GF-D8 (cell line): ENCODE data around the gene ZAP70.

ENCODE experiments used
- DNase-seq: peaks from one replicate; lab custom pipeline; 2025; lab: John Stamatoyannopoulos, UW

ZAP70 gene

DNA sequence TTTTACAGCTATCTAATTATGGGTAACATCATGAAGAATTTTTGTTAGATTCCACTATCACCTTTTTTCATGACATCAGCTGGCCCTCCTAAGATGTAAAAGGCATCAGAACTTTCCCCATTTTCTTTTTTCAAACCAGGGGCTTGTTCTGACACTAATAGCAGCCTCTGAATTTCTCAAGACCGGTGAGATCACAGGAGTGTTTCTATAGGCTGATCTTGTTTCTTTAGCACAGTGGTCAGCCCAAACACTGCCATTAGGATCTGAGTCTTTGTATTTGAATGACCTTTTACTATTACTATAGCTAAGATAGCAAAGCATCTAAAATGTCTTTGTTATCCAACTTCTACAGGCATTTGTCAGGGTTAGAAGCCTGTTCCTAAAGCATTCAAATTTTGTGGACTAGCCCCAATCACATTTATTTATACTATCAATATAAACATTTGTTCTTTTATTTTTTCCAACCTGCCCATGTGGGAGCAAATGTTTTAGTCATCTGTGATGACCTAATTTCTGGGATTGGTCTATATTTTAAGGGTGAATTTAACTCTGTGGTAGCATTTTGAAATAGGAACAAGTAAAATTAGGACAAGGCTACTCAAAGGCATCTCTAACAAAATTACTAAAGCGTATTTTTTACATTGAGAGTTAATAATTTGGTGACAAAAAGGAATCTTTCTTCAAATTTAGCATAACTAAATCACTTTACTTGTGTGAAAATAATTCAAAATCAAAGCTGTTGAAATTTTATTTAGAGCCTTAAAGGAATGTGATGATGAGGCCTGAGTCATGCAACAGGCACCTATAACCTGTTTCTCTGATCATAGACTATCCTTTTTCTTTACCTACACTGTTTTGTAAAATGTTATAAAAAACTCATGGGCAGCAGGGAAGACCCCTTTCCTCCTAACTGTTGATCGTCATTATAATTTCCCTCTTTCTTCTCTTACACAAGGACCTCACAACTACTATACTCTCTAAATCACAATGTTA lies 39.3 kb downstream of the ZAP70 start:
- no peak for DNase-seq

DNA sequence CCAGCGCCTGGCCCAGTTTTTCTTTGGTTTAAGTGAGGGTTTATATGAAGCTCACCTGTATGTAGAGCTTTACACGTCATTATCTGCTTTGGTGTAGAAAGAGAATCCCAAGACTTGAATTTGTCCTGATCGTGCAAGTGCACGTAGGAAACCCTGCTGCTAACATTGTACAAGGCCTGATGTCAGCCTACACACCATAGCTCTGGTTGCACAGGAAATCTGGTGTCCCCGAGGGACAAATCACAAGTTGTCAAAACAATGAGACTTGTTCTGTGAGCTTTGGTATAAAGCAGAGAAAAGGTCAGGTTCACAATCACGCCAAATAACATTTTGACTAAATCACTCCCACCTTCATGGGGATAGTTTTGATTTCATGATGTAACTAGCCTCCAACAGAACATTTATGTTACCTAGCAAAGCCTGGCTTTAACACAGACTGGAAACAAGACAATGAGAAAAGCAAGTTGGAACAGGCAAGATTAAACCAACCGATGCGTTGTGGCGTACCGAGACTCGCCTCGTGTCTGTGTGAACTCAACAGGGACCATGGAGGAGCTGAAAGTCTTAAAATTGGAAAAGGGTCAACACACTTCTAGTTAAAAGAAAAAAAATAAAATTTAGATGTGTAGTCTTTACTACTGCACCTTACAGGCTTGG lies 41.4 kb downstream of the ZAP70 start:
- DNase-seq = no peak

DNA sequence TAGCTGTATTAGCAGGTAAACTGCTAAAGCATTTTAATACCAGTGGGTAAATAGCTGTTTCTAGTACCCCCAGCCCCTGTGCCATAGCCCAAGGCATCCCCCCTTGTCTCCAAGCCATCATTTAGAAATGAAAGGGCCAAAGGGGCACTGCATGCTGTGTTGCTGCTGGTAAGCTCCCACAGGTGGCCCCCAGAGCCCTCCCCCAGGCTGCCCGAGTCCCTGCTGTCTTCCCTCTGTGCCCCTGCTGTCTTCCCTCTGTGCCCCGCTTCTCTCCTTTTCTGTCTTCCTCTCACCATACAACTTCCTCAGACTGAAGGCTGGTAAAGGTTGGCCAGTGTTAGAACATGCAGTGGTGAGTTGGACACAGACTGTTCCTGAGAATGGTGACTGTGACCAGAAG lies 42.1 kb downstream of the ZAP70 start:
- no peak for DNase-seq

DNA sequence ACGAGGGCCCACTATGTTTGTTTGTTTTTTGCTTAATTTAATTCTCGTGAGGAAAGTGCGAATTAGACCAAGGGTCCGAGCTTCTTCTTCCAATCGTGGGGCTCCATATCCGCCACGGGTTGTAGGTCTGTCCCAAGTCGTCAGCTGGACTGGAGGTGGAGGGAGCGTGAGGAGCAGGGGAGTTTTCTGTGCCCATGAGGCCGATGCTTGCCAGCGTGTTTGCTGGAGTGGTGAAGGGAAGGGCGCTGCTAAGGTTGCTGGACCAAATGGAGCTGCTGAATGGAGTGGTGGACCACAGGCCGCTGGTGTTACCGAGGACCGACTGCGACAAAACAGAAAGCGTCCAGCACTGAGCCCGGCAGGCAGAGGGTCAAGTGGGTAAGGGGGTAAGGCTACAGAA lies 43.7 kb downstream of the ZAP70 start:
- DNase-seq = no peak

DNA sequence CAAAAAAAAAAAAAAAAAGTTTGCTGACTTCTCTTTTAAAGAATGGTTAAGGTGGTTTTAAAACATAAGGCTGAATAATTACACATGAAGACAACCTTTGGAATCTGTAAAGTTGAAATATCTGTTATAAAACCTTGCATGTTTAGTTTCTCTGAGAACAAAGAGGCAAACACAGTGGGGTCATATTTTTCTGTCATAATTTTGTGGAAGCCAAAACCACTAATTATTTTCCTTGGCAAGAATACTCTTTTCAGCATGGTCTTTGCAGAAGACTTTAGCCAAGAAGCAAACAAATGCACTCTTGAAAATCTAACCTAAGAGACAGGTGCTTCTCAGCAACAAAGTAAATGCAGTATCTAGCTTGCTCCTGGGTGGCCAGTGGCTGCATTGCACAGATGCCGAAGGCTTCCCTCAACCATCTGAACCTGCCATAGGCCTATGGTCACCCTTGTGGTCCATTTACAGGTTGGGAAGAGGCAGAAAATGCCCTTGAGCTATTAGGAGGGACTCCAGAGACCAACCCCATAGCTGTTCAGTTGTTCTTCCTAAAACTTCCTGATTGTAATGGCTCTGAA lies 44.8 kb downstream of the ZAP70 start:
- no peak for DNase-seq

DNA sequence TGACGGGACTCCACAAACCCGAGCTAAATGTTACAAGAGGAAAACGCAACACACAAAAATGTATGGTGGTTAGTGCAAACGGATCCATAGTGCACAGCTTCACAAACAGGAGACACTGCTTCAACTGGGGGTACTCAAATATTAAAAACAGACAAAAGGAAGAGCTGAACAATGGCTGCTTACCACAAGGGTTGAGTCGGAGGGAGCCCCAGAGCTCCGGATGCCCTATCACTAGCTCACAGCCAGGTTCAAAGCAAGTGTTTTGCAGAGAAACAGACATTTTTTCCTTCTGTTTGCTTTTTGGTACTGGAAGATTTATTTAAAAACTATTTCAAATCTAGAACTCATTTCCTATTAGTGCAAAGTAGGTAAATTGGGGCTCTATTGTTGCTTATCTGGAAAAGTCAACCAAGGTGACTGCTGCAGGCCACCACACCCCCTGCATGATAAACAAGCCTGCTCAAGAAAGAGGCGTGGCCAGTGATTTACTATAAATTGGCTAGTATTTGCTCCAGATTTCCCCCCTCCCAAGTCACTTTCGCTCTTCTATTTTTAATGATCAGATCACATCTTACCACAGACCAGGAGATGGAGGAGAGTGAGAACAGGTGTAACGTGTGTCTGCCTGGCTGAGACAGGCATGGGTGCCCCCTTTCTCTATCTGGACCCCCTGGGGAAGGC lies 46.5 kb downstream of the ZAP70 start:
- DNase-seq = no peak

DNA sequence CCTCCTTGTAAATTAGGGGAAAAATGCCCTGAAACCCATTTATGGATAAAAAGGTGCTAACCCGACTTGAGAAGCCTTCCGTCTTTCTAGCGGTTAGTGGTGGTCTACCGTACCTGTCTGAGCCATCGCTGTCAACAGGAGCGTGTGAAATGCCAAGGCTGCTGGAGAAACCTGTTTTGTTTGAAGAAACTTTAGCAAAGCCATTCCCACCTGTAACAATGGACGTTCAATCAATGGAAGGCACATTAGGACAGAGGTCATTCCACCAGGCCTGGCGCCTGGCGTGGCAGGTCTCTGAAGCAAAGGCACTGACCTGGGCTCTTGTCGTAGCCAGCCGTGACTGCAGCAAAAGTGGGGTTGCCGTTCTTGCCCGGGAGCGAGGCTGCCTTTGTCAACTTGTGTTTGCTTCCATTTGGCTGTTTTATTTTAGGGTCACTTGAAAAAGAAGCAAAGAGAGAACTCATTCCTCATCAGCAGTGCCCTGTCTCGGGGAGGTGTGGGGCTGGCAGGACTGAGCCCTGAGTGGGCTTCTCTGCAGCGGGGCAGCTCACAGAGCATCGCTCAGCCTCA lies 47.2 kb downstream of the ZAP70 start:
- no peak for DNase-seq

DNA sequence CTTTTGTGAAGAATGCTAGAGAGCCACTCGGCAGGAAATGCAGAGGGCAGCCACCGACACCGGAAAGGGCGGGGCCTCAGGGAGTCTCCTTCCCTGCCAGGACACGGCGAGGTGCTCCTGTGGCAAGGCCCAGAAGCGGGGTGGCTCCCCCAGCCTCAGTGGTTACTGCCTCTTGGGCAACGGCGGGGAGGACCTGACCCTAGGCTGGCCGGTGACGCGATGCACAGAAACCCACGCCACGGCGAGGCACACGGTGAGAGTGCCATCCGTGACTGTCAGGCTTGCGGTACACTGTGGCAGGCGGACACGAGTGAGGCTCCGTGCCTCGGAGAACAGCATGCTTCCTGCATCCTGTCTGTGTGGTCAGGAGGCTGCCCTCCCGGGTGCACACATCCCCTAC lies 47.8 kb downstream of the ZAP70 start:
- DNase-seq = no peak

DNA sequence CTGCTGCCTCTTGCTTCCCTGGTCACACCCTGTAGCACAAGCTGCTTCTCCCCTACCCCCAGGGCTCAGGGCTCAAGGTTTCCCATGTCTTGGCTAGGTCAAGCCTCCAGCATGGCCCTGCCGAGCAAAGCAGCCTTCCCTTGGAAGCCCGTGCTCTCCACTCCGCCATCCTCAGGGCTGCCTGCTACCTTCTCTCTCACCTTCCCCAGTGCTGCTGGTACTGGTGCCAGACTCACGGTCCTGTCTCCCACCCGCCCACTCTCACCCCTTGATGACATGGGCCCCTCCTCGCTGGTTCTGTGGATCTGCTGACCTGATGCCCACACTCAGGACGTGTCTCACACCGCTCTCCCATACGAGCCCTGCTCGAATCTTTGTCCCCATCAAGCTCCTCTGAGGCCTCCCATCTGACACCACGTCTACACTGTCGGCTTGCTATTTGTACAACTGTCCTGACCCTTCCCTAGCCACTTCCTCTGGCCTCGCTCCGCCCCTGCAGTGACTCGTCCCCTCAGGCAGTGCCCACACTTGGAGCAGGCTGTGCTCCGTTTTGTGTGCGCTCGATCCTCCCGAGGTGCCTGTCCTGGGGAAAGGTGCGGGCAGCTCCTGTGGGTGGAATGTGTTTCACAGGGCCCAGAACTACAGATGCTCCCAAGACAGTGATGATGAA lies 49.9 kb downstream of the ZAP70 start:
- no peak for DNase-seq

DNA sequence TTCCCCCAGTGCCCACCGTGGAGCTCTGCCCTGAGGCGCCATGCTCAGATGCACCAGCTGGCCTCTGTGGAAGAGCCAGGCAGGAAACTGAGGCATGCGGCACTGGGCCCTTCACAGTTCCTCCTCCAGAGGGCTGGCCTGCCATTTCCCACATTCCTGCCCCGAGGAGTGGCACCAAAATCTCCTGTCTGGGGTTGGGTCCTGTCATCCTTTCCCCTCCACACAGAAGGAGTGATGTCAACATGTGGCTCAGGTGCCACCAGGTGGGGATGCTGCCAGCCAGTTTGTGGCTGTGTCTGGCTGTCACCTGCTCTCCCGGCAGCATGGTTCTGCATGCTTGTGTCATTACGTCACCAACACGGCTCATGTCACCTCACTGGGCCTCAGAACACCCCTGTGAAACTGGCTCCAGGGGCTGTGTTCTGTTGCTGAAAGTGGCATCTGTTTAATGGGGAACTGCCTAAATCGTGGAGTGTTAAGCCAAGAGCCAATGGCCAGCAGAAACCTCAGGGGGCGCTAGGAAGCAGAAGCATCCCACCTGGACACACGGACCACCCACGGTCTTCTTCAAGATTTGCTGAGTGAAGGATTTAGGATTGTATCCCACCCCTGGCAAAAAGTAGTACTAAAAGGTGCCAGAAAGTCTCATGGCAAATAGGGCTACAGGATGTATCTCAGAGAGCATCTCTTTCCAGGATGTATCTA lies 51.3 kb downstream of the ZAP70 start:
- DNase-seq = no peak

DNA sequence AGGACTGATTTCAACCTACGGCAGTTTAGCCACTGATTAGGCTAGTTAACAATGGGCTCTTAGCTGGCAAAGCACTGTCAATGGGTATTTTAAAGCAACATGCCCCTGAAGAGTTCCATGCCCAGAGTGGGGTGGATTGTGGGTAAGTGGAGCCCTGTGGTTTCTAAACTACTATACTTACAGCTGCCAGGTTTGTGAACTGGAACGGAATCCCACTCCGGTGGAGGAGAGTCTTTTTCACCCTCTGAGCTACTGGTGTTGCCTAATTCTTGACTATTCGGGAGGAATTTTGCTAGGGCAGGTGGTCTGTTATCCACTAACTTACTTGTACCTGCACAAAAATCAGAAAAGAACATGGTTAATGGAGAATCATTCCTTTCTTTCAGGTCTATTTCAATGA lies 52.6 kb downstream of the ZAP70 start:
- DNase-seq = no peak

DNA sequence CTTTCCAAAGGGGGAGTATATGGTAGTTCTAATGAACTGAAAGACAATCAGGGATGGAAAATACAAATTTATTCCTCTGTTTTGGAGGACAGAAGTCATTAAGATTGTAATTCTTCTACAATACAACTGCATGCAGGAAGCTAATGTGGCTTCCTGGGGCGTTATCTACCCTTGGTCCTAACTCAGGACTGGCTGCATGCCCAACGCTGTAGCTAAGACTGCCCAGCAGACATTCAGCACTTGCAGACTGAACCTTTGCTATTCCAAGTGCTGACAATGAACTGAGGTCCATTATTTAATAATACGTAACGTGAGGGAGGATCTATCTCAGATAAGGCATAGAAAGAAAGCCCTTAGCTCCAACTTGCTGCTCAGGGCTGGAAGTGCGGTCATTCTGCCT lies 53.2 kb downstream of the ZAP70 start:
- DNase-seq = no peak

DNA sequence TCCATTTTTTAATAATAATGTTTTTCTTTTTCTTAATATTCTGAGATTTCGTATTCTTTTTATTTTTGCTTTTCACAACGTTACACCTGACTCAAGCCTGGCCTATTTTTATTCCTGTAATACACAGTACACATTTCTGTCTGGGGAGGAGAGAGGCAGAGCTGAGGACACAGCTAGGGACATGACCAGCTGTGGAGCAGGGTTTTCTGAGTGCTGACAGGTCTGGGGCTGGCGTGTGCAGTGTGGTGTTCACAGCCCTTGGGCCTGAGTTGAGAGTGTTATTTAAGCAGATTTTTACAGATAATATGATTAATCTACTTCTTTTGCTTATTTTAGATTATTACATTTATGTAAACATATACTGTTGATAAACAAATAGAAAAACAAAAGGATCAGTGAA lies 55.9 kb downstream of the ZAP70 start:
- DNase-seq = no peak

DNA sequence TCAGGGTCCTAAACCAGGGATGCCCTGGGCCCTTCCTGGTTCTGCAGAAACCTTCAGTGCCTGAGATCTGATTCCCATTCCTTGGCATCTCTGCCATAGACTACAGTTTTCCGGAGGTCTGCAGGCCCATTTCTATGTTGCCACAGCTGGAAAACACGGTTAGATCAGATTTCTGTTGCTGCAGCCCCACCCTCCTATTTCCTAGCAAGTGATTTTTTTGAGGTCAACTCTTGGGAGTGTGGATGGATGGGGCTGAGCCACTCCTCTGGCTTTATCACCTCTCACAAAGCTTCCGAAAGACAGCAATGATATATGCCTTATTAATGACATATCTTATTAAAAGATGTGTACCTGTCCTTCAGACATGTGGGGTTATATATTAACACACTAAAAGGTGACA lies 56.3 kb downstream of the ZAP70 start:
- DNase-seq = no peak

DNA sequence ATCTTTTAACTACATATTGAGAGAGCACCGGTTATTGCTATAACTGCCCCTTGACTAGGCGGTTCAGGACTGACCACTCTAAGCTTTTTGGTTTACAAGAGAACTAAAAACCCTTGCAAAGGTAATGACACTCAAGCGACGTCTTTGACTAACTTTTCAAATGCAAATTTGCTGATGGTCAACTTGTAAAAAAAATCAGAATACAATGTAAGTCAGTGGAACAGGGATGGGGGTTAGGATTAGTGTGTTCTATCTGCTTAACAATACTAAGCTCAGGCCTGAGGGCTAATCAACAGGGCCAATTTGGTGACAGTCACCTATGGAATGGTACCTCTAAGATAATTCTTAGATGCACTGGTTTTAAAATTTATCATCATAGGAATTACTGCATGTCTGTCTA lies 57.1 kb downstream of the ZAP70 start:
- no peak for DNase-seq

DNA sequence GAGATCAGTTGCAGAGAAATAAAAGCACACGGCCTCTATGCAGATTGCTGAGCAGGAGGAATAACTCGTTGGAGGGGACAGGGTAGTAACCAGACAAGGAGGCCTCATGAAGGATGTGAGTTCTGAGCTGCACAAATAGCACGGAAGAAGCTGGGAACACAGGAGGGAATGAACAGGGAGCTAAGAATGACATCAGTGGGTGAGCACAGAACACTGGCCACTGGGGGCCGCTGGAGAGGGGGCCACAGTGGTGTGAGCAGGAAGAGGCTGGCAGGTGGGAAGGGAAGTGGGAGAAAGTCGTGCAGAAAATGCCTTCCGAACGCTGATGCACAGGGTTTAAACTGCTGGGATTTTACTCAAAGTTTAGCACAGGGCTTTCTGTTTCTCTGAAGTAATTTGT lies 61.0 kb downstream of the ZAP70 start:
- DNase-seq = no peak

DNA sequence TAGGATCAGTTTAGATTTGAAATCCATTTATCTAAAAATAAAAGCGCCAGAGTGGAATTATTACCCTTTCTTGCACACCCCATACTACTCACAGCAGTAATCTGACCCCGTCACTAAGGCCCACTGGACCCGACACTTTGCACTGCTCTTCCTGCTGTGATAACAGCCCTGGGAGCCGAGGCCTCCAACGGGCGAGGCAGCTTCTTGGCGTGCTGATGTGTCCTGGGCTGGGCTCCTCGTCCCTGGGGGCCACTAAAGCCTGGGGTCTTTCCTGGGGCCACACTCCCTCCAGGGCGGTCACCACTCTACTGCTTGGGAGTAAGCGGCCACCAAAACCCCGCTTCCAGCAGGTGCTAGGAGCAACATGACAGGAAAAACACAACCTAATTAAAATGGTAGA lies 61.7 kb downstream of the ZAP70 start:
- DNase-seq = no peak

DNA sequence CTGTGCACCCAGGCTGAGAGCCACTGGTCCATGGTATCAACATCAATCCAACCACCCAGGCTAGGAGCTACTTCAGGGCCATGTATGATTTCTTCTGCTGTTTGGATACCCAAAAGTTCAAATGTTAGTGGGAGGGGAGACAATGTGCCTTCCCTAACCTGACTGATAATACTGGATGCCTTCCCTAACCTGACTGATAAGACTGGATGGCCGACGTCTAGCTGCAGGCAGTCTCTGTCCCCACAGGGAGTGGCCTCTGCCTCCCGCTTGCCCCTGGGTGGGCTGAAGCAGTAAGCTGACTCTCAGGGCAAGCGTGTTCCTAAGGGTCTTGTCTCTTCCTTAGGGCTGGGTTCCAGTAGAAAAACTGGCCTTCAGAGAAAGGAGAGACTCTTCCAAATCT lies 65.8 kb downstream of the ZAP70 start:
- DNase-seq = no peak

DNA sequence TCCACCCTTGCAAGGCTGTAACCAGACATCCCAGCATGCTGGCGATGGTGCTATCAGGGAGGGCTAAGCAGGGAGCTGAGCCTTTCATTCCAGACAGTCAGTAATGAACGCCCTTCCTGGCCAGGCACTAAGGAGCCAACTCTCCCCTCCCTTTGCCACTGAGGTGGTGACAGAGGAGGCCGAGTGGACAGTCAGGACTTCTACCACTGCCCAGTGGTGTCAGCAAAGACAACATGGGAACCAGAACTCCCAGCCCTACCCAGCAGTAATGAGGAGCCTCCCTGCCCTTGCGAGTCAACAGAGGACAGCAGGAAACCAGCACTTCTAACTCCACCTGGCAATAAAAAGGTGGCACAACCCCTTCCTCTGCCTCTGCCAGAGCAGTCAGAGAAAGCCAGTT lies 68.6 kb downstream of the ZAP70 start:
- no peak for DNase-seq

DNA sequence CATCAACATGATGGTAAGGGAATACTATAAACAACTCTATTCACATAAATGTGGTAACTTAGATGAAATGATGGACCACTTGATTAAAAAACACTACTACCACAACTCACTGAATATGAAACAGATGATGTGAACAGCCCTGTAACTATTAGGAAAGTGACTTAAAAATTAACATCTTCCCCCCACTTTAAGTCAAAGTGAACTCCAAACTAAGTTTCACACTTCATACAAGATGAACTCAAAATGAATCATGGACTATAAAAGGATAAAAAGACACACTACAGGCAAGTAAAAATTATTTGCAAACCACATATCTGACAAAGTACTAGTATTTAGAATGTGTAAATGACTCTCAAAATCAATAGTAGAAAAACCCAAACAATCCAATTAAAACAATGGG lies 71.6 kb downstream of the ZAP70 start:
- DNase-seq = no peak

DNA sequence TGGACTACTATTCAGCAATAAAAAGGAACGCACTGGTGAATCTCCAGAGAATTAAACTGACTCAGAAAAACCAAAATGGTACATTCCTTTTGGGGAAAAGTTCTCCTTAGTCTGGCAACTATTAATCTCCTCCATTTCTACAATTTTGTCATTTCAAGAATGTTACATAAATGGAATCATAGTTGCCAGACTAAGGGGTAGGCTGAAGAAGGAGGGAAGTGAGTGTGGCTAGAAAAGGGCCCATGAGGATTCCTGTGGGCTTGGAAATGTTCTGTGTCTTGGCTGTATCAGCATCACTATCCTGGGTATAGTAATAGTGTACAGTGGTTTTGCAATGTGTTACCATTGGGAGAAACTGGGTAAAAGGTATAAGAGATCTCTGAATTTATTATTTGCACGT lies 72.4 kb downstream of the ZAP70 start:
- no peak for DNase-seq
